Measurements from ENCODE around the gene PTH1R.

GRCh38 chr3:46849686-46850467, 27.6 kb upstream of the PTH1R start:
- TF ChIP-seq POLR2A (IDR thresholded peaks at IDR 0.05; ENCODE audit: extremely low read depth, insufficient read length) (no peak), CTCF (IDR thresholded peaks at IDR 0.05; ENCODE audit: low read depth, low read length) (no peak), MYC (IDR thresholded peaks at IDR 0.05; ENCODE audit: low read depth, low read length) (no peak), MAX (IDR thresholded peaks at IDR 0.05; ENCODE audit: low read depth, low read length) (no peak)

Measured in NB4 (cell line).